Stomach (tissue), 9 donors: ENCODE measurements around the gene USP48. TPM values are rescaled to one million over a fixed set of nuclear protein-coding genes. Genes with fewer than 3 reads are reported as not detected.
A peak's percentile ranks its signal among the peaks of the same experiment; 100 is the strongest.

Experiments
- DNase-seq, 2 donors: peaks; one replicate each; pipeline versions ENCODE4 v3.0.0 to v3.0.0-alpha.2; 2013 to 2019
- H3K27ac ChIP-seq, 5 donors: fragments of 200-600 bp in 4 of 5; sonication (generic) in 4 of 5; one replicate each; pipeline ENCODE4 v1.5.1; 2013 to 2019; ENCODE audit warnings: mild to moderate bottlenecking in 1 of 5, moderate library complexity in 1 of 5
- H3K27me3 ChIP-seq, 3 donors: fragments of 200-600 bp; sonication (generic); one replicate each; pipeline ENCODE4 v1.5.1; 2017 to 2019; ENCODE audit warnings: mixed run types in 1 of 3
- H3K36me3 ChIP-seq, 4 donors: fragments of 200-600 bp; sonication (generic); 1 replicate in 3 of 4; 2 replicates in 1 of 4; pipeline ENCODE4 v1.5.1; 2016 to 2019
- H3K4me1 ChIP-seq, 4 donors: fragments of 200-600 bp; sonication (generic); one replicate each; pipeline ENCODE4 v1.5.1; 2016 to 2019
- H3K4me3 ChIP-seq, 4 donors: fragments of 200-600 bp; sonication (generic) in 3 of 4; one replicate each; pipeline ENCODE4 v1.5.1; 2016 to 2019; ENCODE audit warnings: mild to moderate bottlenecking in 1 of 4
- H3K9me3 ChIP-seq, 4 donors: fragments of 200-600 bp; sonication (generic); one replicate each; pipeline ENCODE4 v1.5.1; 2016 to 2019
- EP300 ChIP-seq: sonication (generic); formaldehyde crosslinking; IDR thresholded peaks from one replicate; pipeline ENCODE4 v1.6.1; 2017; ENCODE audit warnings: antibody characterized with exemption
- POLR2A ChIP-seq, 4 donors: fragments of 450-650 bp; IDR thresholded peaks; one replicate each; pipeline ENCODE4 v1.6.1; 2016; ENCODE audit warnings: antibody characterized with exemption in 4 of 4, control low read depth in 2 of 4, mild to moderate bottlenecking in 1 of 4, moderate library complexity in 1 of 4
- POLR2AphosphoS5 ChIP-seq, 3 donors: sonication (generic); formaldehyde crosslinking; IDR thresholded peaks; one replicate each; pipeline ENCODE4 v1.6.1; 2016; ENCODE audit warnings: antibody characterized with exemption in 3 of 3
- WGBS, 5 donors: extraction: QIAGEN DNeasy Blood & Tissue Kit in 3 of 5; methylation state at CpG; one replicate each; pipeline versions ENCODE4 v1.1.5 to v1.1.7; 2013 to 2018; 5-methylcytosine and 5-hydroxymethylcytosine counted together
- intact Hi-C: fragments of 100-400 bp; cut with DNase I; formaldehyde crosslinking; loops from one replicate; pipeline ENCODE4 v1.15.1; 2023; ENCODE audit warnings: low total_unique reads
- polyA plus RNA-seq, 3 donors: library from polyadenylated mRNA; stranded (reverse); fragments of 200-250 nt; gene quantifications; one replicate each; pipeline ENCODE4 v1.2.3, GENCODE V29; 2013
- total RNA-seq, 5 donors: library from RNA; depleted of rRNA; stranded (reverse); fragments of >200 nt; gene quantifications; one replicate each; pipeline versions ENCODE4 v1.1.0 to v1.2.3, GENCODE V29; 2014 to 2016
- TF ChIP-seq, protein P1 (sequence below), 7 experiments: fragments of 450-650 bp in 4 of 7; fragments of 200-600 bp in 3 of 7; sonication (generic) in 3 of 7; IDR thresholded peaks; one replicate each; pipeline ENCODE4 v1.5.1; 2016 to 2019; ENCODE audit warnings: antibody characterized with exemption in 7 of 7, control low read depth in 2 of 7, mild to moderate bottlenecking in 1 of 7
- donor health status: healthy with polysubstance abuse.
- donor health status: Bipolar disorder and iron deficiency.
- donor health status: healthy.

USP48 gene
- total and polyA plus RNA-seq, 8 donors = 12.7 to 144 (median 78.7) TPM

DNA sequence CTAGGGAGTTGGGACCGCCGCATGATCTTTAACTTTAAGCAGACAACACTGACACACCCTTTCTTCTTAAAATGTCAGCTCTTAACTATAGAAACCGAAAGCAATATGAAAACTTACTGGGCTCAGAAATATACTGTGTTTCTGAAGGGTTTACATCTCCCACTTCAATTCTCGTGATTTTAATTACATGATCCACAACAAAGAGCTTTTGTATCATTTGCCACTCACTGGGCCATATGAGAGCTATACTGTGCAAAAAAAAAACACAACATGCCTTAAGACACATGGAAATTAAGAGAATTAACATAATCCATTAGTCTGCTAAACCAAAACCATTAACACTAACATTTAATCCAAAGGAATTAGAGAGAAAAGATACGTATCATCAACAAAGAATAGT lies 78.8 kb downstream of the USP48 start:
- Histone ChIP-seq H3K4me1 (peaks cover 0 to 16% (median 0%) of the 10 kb centered on the region in 4 donors), H3K27ac (no peak overlapping the region), H3K27me3 (no peaks in the 10 kb centered on the region), H3K36me3 (peaks cover 29 to 96% (median 90%) of the 10 kb centered on the region in 4 donors), H3K9me3 (no peaks in the 10 kb centered on the region), H3K4me3 (no peak overlapping the region)
- DNase-seq = no peak
- intact Hi-C loops = no loop called here
- TF ChIP-seq, protein P1, sequence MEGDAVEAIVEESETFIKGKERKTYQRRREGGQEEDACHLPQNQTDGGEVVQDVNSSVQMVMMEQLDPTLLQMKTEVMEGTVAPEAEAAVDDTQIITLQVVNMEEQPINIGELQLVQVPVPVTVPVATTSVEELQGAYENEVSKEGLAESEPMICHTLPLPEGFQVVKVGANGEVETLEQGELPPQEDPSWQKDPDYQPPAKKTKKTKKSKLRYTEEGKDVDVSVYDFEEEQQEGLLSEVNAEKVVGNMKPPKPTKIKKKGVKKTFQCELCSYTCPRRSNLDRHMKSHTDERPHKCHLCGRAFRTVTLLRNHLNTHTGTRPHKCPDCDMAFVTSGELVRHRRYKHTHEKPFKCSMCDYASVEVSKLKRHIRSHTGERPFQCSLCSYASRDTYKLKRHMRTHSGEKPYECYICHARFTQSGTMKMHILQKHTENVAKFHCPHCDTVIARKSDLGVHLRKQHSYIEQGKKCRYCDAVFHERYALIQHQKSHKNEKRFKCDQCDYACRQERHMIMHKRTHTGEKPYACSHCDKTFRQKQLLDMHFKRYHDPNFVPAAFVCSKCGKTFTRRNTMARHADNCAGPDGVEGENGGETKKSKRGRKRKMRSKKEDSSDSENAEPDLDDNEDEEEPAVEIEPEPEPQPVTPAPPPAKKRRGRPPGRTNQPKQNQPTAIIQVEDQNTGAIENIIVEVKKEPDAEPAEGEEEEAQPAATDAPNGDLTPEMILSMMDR (IDR thresholded peaks at IDR 0.05) = no peak
- TF ChIP-seq POLR2AphosphoS5 (IDR thresholded peaks at IDR 0.05) = no peak
- no peak for TF ChIP-seq POLR2A (IDR thresholded peaks at IDR 0.05)
- TF ChIP-seq EP300 = no peak
- 72 to 79% (median 74%) methylated on average over 5 of the region's 5 CpGs for WGBS, 5 donors

DNA sequence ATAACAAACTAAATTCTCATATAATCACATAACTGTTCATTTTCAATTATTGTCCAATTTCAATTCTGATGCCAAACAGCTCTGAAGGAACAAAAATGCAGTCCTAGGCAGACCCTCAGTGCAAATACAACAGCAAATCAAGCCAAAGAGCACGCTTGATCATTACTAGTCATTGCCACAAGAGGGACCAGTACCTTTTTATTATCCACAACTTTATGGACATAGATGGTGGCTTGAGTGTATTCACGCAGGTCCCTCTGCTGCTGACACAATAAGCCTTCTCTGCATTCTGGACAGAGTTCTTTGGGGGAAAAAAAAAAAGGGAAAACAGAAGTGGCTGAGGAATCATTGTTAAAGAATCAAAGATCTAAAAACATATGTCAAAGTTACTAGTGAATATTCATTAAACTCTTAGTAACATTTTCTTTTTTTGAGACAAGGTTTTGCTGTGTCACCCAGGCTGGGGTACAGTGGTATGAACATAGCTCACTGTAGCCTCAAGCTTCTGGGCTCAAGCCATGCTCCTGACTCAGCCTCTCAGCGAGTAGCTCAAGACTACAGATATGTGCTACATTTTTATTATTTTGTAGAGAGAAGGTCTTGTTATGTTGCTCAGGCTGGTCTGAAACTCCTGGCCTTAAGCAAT lies 79.5 kb downstream of the USP48 start:
- H3K27ac ChIP-seq = no peak overlapping the region
- H3K9me3 ChIP-seq = no peaks in the 10 kb centered on the region
- intact Hi-C loops = no loop called here
- no peaks in the 10 kb centered on the region for H3K27me3 ChIP-seq
- DNase-seq = peak in 1 of 2 donors; percentile 56
- no peak overlapping the region for H3K4me3 ChIP-seq
- H3K36me3 ChIP-seq = peaks cover 29 to 98% (median 91%) of the 10 kb centered on the region in 4 donors
- TF ChIP-seq POLR2A (IDR thresholded peaks at IDR 0.05) = no peak
- TF ChIP-seq POLR2AphosphoS5 (IDR thresholded peaks at IDR 0.05) = no peak
- TF ChIP-seq, protein P1 (IDR thresholded peaks at IDR 0.05) = peak in 4 of 7 experiments; percentile 16 to 42 (median 22)
- no peak for TF ChIP-seq EP300
- 53 to 64% (median 63%) methylated on average over 3 of the region's 3 CpGs for WGBS, 5 donors
- H3K4me1 ChIP-seq = peaks cover 0 to 16% (median 0%) of the 10 kb centered on the region in 4 donors

DNA sequence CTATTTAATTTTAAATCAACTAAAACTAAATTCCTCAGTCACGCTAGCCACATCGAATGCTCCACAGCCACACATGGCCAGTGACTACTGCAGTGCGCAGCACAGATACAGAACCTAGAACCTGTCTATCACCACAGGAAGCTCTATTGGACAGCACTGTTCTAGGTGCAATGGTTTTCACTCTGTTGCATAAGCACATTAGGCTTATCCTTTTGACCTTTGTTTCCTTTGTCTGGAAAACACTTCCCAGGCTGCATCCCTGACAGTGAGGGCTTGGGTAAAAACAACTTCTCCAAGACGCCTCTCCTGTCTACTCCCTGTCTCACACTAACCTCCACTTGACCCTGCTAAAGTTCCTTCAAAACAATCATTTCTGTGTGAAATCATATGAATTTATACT lies 80.2 kb downstream of the USP48 start:
- Histone ChIP-seq H3K9me3 (no peaks in the 10 kb centered on the region), H3K27ac (no peak overlapping the region), H3K4me1 (peaks cover 0 to 16% (median 0%) of the 10 kb centered on the region in 4 donors), H3K27me3 (no peaks in the 10 kb centered on the region), H3K36me3 (peaks cover 29 to 92% (median 87%) of the 10 kb centered on the region in 4 donors), H3K4me3 (no peak overlapping the region)
- intact Hi-C loops = no loop called here
- WGBS, 5 donors = 92 to 98% (median 96%) methylated on average over 4 of the region's 4 CpGs
- DNase-seq = no peak
- no peak for TF ChIP-seq POLR2AphosphoS5 (IDR thresholded peaks at IDR 0.05)

DNA sequence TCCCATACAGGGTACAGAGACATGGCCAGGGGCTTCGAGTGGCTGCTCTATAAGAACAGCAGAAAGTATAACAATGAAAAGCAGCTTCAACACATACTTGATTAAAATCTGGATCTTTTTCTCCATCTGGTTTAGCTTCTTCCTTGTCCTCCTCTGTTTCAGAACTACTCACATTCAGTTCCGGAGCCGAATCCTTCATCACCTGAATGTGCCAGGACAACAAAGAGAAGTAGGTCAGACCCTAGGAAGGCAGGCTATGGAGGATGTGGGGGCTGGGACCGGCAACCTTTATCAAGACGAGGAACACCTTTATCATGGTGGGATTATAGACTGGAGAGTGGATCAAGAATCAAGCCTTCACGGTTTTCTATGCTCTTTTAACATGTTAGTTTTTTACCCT lies 81.5 kb downstream of the USP48 start:
- H3K27me3 ChIP-seq = no peaks in the 10 kb centered on the region
- H3K27ac ChIP-seq = no peak overlapping the region
- DNase-seq = no peak
- 89 to 94% (median 91%) methylated on average over 6 of the region's 6 CpGs for WGBS, 5 donors
- H3K36me3 ChIP-seq = peaks cover 29 to 94% (median 86%) of the 10 kb centered on the region in 4 donors
- intact Hi-C loops = no loop called here
- TF ChIP-seq, protein P1 (IDR thresholded peaks at IDR 0.05) = no peak
- TF ChIP-seq EP300 (no peak), POLR2AphosphoS5 (IDR thresholded peaks at IDR 0.05) (no peak), POLR2A (IDR thresholded peaks at IDR 0.05) (no peak)
- H3K9me3 ChIP-seq = no peaks in the 10 kb centered on the region
- peaks cover 0 to 6% (median 0%) of the 10 kb centered on the region in 4 donors for H3K4me1 ChIP-seq
- H3K4me3 ChIP-seq = no peak overlapping the region

DNA sequence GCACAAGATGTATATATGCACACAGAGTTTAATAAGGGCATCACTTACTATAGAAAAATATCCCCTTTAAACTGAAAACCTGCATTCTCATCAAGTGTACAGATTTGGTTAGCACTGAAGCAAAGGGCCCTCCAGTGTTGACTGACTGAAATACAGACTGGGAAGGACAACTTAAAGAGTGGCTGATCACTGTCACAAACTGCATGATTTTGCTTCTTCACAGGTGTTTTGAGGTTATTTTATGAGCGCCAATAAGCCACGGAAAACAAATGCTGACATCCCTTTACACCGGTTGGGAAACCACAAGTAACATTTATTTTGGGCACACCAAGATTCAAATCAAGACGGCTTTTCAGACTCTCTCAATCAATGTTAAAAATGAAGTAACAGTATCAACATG lies 82.9 kb downstream of the USP48 start:
- H3K27ac ChIP-seq = no peak overlapping the region
- intact Hi-C loops = no loop called here
- no peaks in the 10 kb centered on the region for H3K9me3 ChIP-seq
- no peaks in the 10 kb centered on the region for H3K27me3 ChIP-seq
- 82 to 86% (median 86%) methylated on average over 4 of the region's 4 CpGs for WGBS, 5 donors
- no peaks in the 10 kb centered on the region for H3K4me1 ChIP-seq
- no peak for TF ChIP-seq EP300
- TF ChIP-seq, protein P1 (IDR thresholded peaks at IDR 0.05) = no peak
- no peak for TF ChIP-seq POLR2AphosphoS5 (IDR thresholded peaks at IDR 0.05)
- no peak for TF ChIP-seq POLR2A (IDR thresholded peaks at IDR 0.05)
- peaks cover 29 to 89% (median 85%) of the 10 kb centered on the region in 4 donors for H3K36me3 ChIP-seq
- DNase-seq = no peak
- no peak overlapping the region for H3K4me3 ChIP-seq
